Fibroblast of lung (primary cell): ENCODE results near the gene SMOC2. TPM values are rescaled to one million over a fixed set of nuclear protein-coding genes. Genes with fewer than 3 reads are reported as not detected.

Experiments
- DNase-seq, 2 donors: peaks; one replicate each; pipeline versions ENCODE4 v3.0.0 to v3.0.0-alpha.2; 2010; ENCODE audit warnings: low read depth in 2 of 2
- H2AFZ ChIP-seq: 2 replicates; pipeline ENCODE4 v1.5.1; 2012; ENCODE audit warnings: low read length, control low read depth, inconsistent platforms
- H3K27ac ChIP-seq: 2 replicates; pipeline ENCODE4 v1.5.1; 2011; ENCODE audit warnings: low read length, control low read depth; ENCODE audit not compliant: insufficient read depth
- H3K27me3 ChIP-seq: 2 replicates; pipeline ENCODE4 v1.5.1; 2011; ENCODE audit warnings: mild to moderate bottlenecking, low read length; ENCODE audit not compliant: control insufficient read depth, insufficient read depth
- H3K36me3 ChIP-seq: 2 replicates; pipeline ENCODE4 v1.5.1; 2011; ENCODE audit warnings: low read length; ENCODE audit not compliant: control insufficient read depth, insufficient read depth
- H3K4me1 ChIP-seq: 2 replicates; pipeline ENCODE4 v1.5.1; 2011; ENCODE audit warnings: low read length; ENCODE audit not compliant: control insufficient read depth, insufficient read depth; ENCODE audit errors: extremely low read depth
- H3K4me2 ChIP-seq: 2 replicates; pipeline ENCODE4 v1.5.1; 2011; ENCODE audit warnings: low read length, control low read depth; ENCODE audit not compliant: insufficient read depth; ENCODE audit errors: extremely low read depth
- H3K4me3 ChIP-seq, 4 experiments: fragments of 200-600 bp in 1 of 4; sonication (generic) in 1 of 4; replicated peaks in 1 of 4; 2 replicates each; pipeline ENCODE4 v1.5.1; 2011 to 2016; ENCODE audit warnings: low read length in 4 of 4, low read depth in 3 of 4, mild to moderate bottlenecking in 3 of 4, control low read depth in 2 of 4, inconsistent platforms in 1 of 4, mixed read lengths in 1 of 4; ENCODE audit not compliant: insufficient read depth in 1 of 4; ENCODE audit errors: control extremely low read depth in 1 of 4
- H3K79me2 ChIP-seq: 2 replicates; pipeline ENCODE4 v1.5.1; 2012; ENCODE audit warnings: mild to moderate bottlenecking, low read length, inconsistent platforms; ENCODE audit not compliant: control insufficient read depth, insufficient read depth
- H3K9ac ChIP-seq: 2 replicates; pipeline ENCODE4 v1.5.1; 2011; ENCODE audit warnings: mild to moderate bottlenecking, low read length, control low read depth; ENCODE audit not compliant: insufficient read depth
- H3K9me3 ChIP-seq: 2 replicates; pipeline ENCODE4 v1.5.1; 2012; ENCODE audit warnings: low read depth, low read length; ENCODE audit not compliant: control insufficient read depth, insufficient read depth
- H4K20me1 ChIP-seq: 2 replicates; pipeline ENCODE4 v1.5.1; 2011; ENCODE audit warnings: low read length; ENCODE audit not compliant: control insufficient read depth, insufficient read depth; ENCODE audit errors: extremely low read depth
- EZH2 ChIP-seq: IDR thresholded peaks from 2 replicates; pipeline ENCODE4 v1.5.1; 2012; ENCODE audit warnings: low read length, control low read depth, mild to moderate bottlenecking; ENCODE audit errors: missing control alignments
- polyA plus RNA-seq, 2 donors: library from polyadenylated mRNA; depleted of rRNA in 1 of 2; stranded (reverse) in 1 of 2; unstranded in 1 of 2; fragments of >200 nt; gene quantifications; 2 replicates each; pipeline ENCODE4 v1.2.1, GENCODE V29; 2011 to 2012; ENCODE audit warnings: missing spikeins in 1 of 2
- total RNA-seq: library from RNA; depleted of rRNA; stranded (reverse); fragments of >200 nt; gene quantifications from 2 replicates; pipeline ENCODE4 v1.2.1, GENCODE V29; 2014
- TF ChIP-seq, protein P1 (sequence below), 2 donors: IDR thresholded peaks in 1 of 2; conservative IDR thresholded peaks in 1 of 2; 1 replicate in 1 of 2; 2 replicates in 1 of 2; pipeline ENCODE4 v1.5.1; 2011 to 2012; ENCODE audit warnings: low read length in 2 of 2, control low read depth in 1 of 2, inconsistent platforms in 1 of 2, low read depth in 1 of 2, mild to moderate bottlenecking in 1 of 2

The SMOC2 gene
- total and polyA plus RNA-seq, 2 donors (not counting 1 experiment from before 2014, with no cell fraction given): not detected

DNA sequence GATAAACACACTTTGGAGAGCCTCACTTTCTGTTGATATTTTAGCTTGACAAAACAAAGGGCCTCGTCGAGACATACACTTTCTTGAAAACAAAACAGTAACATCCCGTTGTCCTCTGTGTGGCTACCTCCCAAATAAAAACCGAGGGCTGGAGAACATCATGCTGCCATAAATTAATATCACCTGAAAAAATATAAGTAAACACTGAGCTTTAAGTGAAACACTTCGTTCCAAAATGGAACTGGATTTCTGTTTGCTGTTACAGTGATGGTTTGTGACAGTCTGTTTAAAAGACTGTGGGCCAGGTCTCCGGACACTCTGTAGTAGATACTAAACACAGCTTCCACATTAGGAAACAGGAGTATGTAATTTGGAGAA lies 187.2 kb downstream of the SMOC2 start:
- no peak for DNase-seq
- H4K20me1 ChIP-seq: no peaks in the 10 kb centered on the region
- no peak overlapping the region for H3K27ac ChIP-seq
- no peak overlapping the region for H3K4me2 ChIP-seq
- H3K4me1 ChIP-seq: no peaks in the 10 kb centered on the region
- TF ChIP-seq EZH2: no peak
- TF ChIP-seq, protein P1, sequence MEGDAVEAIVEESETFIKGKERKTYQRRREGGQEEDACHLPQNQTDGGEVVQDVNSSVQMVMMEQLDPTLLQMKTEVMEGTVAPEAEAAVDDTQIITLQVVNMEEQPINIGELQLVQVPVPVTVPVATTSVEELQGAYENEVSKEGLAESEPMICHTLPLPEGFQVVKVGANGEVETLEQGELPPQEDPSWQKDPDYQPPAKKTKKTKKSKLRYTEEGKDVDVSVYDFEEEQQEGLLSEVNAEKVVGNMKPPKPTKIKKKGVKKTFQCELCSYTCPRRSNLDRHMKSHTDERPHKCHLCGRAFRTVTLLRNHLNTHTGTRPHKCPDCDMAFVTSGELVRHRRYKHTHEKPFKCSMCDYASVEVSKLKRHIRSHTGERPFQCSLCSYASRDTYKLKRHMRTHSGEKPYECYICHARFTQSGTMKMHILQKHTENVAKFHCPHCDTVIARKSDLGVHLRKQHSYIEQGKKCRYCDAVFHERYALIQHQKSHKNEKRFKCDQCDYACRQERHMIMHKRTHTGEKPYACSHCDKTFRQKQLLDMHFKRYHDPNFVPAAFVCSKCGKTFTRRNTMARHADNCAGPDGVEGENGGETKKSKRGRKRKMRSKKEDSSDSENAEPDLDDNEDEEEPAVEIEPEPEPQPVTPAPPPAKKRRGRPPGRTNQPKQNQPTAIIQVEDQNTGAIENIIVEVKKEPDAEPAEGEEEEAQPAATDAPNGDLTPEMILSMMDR (conservative IDR thresholded peaks at IDR 0.05 in 1 of 2, IDR thresholded peaks at IDR 0.05 in 1 of 2; ENCODE audit: low read depth in 1 of 2, low read length in 2 of 2): no peak
- H3K9ac ChIP-seq: no peak overlapping the region
- no peak overlapping the region for H2AFZ ChIP-seq
- no peaks in the 10 kb centered on the region for H3K36me3 ChIP-seq
- H3K9me3 ChIP-seq: no peaks in the 10 kb centered on the region
- no peak overlapping the region for H3K4me3 ChIP-seq
- no peaks in the 10 kb centered on the region for H3K27me3 ChIP-seq
- H3K79me2 ChIP-seq: no peaks in the 10 kb centered on the region

DNA sequence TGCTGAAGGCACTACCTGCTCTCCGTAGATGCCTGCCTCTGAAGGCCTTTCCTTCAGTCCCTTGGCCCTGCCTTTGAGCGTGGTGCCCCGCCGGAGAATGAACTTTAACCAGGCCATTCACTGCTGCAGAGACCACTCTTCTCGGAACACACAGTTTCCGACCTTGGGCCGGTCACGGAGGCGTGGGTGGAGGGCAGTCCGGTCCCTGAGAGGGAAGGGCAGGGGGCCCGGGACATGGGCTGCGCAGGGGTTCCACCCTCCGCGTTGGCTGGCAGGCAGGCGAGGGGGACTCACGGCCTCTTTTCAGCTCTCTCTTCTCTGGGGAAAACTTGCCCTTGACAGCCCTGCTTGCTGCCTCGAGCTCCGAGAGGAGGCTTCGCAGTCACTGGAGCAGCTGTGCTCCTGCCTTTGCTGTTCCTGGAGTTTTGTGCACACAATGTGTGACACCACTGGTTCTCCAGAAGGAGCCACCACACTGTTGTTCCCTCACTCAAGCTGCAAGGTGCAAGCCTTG lies 187.8 kb downstream of the SMOC2 start:
- Histone ChIP-seq H3K4me2 (no peak overlapping the region), H3K27ac (no peak overlapping the region), H3K9ac (no peak overlapping the region), H4K20me1 (no peaks in the 10 kb centered on the region), H3K4me3 (no peak overlapping the region), H3K4me1 (no peaks in the 10 kb centered on the region), H3K79me2 (no peaks in the 10 kb centered on the region), H2AFZ (no peak overlapping the region), H3K36me3 (no peaks in the 10 kb centered on the region), H3K9me3 (no peaks in the 10 kb centered on the region), H3K27me3 (no peaks in the 10 kb centered on the region)
- DNase-seq: no peak
- TF ChIP-seq, protein P1 (conservative IDR thresholded peaks at IDR 0.05 in 1 of 2, IDR thresholded peaks at IDR 0.05 in 1 of 2; ENCODE audit: low read depth in 1 of 2, low read length in 2 of 2): no peak
- no peak for TF ChIP-seq EZH2

DNA sequence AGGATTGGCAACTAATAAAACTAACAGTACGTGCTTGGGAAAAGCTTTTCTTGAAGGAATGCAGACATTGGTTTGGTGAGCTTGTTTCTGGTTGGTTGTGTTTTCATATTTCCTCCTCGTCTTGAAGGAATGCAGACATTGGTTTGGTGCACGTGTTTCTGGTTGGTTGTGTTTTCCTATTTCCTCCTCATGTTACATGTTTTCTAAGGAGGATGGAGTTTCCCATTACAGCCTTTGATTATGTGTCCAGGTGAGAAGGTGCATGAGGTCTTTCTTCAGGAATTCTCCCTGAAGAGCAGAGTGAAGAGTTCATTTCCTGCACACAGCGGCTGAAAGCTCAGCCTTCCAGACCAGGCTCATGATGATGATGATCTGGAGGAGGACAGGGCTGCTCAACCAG lies 190.6 kb downstream of the SMOC2 start:
- Histone ChIP-seq H3K4me1 (no peaks in the 10 kb centered on the region), H3K27ac (no peak overlapping the region), H3K79me2 (no peaks in the 10 kb centered on the region), H4K20me1 (no peaks in the 10 kb centered on the region), H3K9me3 (no peaks in the 10 kb centered on the region), H3K9ac (no peak overlapping the region), H3K4me3 (no peak overlapping the region), H3K36me3 (no peaks in the 10 kb centered on the region), H2AFZ (no peak overlapping the region), H3K4me2 (no peak overlapping the region), H3K27me3 (no peaks in the 10 kb centered on the region)
- no peak for TF ChIP-seq EZH2
- TF ChIP-seq, protein P1 (conservative IDR thresholded peaks at IDR 0.05 in 1 of 2, IDR thresholded peaks at IDR 0.05 in 1 of 2; ENCODE audit: low read depth in 1 of 2, low read length in 2 of 2): no peak
- no peak for DNase-seq
